Measurements from ENCODE around the gene FBLN5.

The FBLN5 gene

DNA sequence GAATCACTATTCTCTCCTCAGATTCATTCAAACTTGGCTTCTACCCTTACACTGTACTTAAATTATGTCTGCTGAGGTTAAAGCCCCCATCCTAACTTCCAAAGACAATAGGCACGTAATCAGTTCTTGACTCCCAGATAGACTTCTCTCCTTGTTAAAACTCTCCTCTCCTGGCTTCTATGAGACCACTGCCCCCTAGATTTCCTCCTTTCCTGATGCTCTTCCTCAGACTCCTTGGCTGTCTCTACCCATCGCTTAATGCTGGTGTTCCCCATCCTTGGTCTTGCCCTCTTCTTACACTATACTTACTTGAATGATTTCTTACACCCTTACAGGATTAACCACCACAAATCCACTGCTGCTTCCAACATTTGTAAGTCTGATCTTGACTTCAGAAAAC, 112.9 kb downstream of the FBLN5 start:
- in situ Hi-C loops (cut with MboI; ENCODE audit: low sequenced_read_pairs), result no loop called here

DNA sequence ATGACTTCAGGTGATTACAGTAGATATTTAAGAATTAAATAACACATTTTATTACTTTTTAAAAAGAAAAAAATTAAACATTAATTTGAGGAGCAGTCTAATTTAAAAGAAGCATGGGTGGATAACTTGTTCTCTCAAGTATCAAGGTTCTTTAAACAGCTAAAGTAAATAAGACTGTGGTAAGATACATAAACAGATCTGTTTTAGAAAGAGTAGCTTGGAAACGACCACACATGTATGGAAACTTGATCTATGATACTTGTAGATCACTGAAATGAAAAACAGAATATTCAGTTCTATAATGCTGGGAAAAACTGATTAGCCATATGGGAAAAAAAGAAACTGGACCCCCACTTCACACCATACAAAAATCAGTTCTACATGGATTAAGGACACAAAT, 116.2 kb downstream of the FBLN5 start:
- in situ Hi-C loops (cut with MboI; ENCODE audit: low sequenced_read_pairs), result no loop called here

DNA sequence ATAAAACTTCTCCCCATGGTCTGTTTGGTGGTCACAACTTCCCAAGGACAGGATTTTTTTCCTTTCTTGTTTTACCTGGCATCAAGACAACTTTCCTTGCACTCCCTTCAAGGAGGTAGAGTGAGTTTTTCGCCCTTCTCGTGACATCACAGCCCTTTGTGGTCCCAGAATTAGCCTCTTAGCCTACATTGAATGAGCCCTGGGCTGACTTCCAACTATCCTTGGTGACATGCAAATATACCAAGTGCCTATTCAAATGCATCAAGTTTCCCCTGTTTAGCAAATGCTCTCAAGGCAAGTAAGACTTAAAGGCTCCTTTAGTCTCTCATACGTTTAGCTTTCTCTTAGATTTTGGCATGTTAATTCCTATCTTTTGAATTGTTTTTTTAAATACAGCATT, 116.7 kb downstream of the FBLN5 start:
- in situ Hi-C loops (cut with MboI; ENCODE audit: low sequenced_read_pairs), result no loop called here

DNA sequence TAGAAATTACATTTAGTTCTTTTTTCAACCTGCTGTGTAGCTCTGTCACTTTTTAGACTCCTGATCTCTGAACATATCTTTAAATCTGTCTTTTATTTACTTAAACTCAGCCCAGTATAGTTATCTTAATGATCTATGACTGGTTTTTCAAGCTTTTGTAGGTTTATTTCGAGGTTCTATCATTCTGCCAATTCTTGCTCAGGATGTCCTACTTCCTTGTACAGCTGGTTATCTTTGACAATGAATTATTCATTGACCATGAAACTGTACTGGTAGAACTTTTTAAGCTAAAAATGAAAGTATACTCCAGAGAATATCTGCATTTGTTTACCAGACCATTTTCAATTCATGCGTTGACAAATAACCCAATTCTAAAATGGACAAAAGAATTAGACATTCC, 118.0 kb downstream of the FBLN5 start:
- in situ Hi-C loops (cut with MboI; ENCODE audit: low sequenced_read_pairs), result no loop called here

DNA sequence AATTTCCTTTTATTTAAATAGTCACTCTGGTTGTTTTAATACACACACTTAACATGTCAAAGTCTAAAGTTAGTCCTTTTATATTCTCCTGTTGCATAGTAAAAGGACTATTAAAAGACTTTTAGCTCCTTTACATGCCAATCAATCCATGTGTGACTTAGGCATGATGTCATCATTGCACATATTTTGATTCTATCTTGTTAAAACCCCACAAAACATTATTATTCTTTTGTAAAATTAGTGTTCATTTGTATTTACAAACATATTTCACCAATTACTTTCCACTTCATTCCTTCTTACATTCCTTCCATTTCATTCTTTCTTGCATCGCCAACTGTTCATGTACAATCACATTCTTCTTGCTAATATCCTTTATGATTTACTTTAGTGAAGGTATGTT, 119.7 kb downstream of the FBLN5 start:
- in situ Hi-C loops (cut with MboI; ENCODE audit: low sequenced_read_pairs), result no loop called here

Data from HL-60/S4 (cell line).